HG02610 (cell line): ENCODE data around the gene SLC18A3.

ENCODE experiments used
- ATAC-seq: cut with Tn5 transposase; IDR thresholded peaks from one replicate; pipeline ENCODE4 v1.9.1; 2021; ENCODE audit warnings: mild to moderate bottlenecking, moderate library complexity; ENCODE audit not compliant: unreplicated experiment

SLC18A3 gene

GRCh38 chr10:49595713-49596492 is 14.2 kb upstream of the SLC18A3 start:
- no peak for ATAC-seq

- ATAC-seq: no peak
Measured at GRCh38 chr10:49596493-49596809, 13.7 kb upstream of the SLC18A3 start.

GRCh38 chr10:49596836-49597235 is 13.3 kb upstream of the SLC18A3 start:
- ATAC-seq: no peak

- no peak for ATAC-seq
Measured at GRCh38 chr10:49597426-49598163, 12.5 kb upstream of the SLC18A3 start.

- no peak for ATAC-seq
Measured at GRCh38 chr10:49598164-49598856, 11.8 kb upstream of the SLC18A3 start.

- ATAC-seq: no peak
Measured at GRCh38 chr10:49598986-49599385, 11.1 kb upstream of the SLC18A3 start.

- no peak for ATAC-seq
Measured at GRCh38 chr10:49599546-49599945, 10.6 kb upstream of the SLC18A3 start.

GRCh38 chr10:49600046-49600445 is 10.1 kb upstream of the SLC18A3 start:
- no peak for ATAC-seq

GRCh38 chr10:49600781-49601400 is 9.2 kb upstream of the SLC18A3 start:
- no peak for ATAC-seq

GRCh38 chr10:49601857-49602256 is 8.3 kb upstream of the SLC18A3 start:
- ATAC-seq: no peak

- ATAC-seq: no peak
Measured at GRCh38 chr10:49602380-49603023, 7.6 kb upstream of the SLC18A3 start.

- no peak for ATAC-seq
Measured at GRCh38 chr10:49605216-49605938, 4.7 kb upstream of the SLC18A3 start.

- ATAC-seq: no peak
Measured at GRCh38 chr10:49605939-49606509, 4.1 kb upstream of the SLC18A3 start.

- no peak for ATAC-seq
Measured at GRCh38 chr10:49606981-49607535, 3.1 kb upstream of the SLC18A3 start.

- ATAC-seq: no peak
Measured at GRCh38 chr10:49608166-49609005, 1.7 kb upstream of the SLC18A3 start.

GRCh38 chr10:49609006-49609282 is 1.2 kb upstream of the SLC18A3 start:
- no peak for ATAC-seq

GRCh38 chr10:49609283-49610113 is 612 bp upstream of the SLC18A3 start:
- no peak for ATAC-seq
